Erythroblast (primary cell): Measurements from ENCODE around the gene KCNE5.
"Not testable (repeated sequence)": the region's sequence is repeated elsewhere in the genome, so short reads cannot be mapped to it uniquely, and the experiment has no call there.

Experiments used
- GATA1 ChIP-seq: IDR thresholded peaks from 2 replicates; pipeline ENCODE4 v1.6.1; 2011; ENCODE audit warnings: low read depth, mild to moderate bottlenecking, control low read depth, low read length, moderate library complexity
- POLR2A ChIP-seq: IDR thresholded peaks from 2 replicates; pipeline ENCODE4 v1.6.1; 2011; ENCODE audit warnings: mild to moderate bottlenecking, low read length

DNA sequence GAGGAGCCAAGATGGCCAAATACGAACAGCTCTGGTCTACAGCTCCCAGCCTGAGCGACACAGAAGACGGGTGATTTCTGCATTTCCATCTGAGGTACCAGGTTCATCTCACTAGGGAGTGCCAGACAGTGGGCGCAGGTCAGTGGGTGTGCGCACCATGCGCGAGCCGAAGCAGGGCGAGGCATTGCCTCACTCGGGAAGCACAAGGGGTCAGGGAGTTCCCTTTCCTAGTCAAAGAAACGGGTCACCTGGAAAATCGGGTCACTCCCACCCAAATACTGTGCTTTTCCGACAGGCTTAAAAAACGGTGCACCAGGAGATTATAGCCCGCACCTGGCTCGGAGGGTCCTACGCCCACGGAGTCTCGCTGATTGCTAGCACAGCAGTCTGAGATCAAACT is 19.7 kb upstream of the KCNE5 start:
- TF ChIP-seq POLR2A, GATA1: not testable (repeated sequence)
